Measurements from ENCODE around the gene STPG1. TPM values are rescaled to one million over a fixed set of nuclear protein-coding genes. Genes with fewer than 3 reads are reported as not detected.

STPG1 gene
- total and polyA plus RNA-seq, 2 donors from 2014 or later = 10.6 to 12.2 TPM

GRCh38 chr1:24336075-24336474 lies 77.5 kb downstream of the STPG1 start:
- no peak for TF ChIP-seq CTCF (IDR thresholded peaks at IDR 0.05; ENCODE audit: borderline replicate concordance, extremely low read depth, insufficient read depth)
- intact Hi-C loops (cut with DNase I) = no loop called here
- H3K27ac ChIP-seq (ENCODE audit: low read depth in 2 of 2, low read length in 2 of 2) = no peak overlapping the region
- no peaks in the 10 kb centered on the region for H3K4me1 ChIP-seq (ENCODE audit: control insufficient read depth in 2 of 3, insufficient read depth in 2 of 3, low read depth in 1 of 3, low read length in 3 of 3)
- H3K9me3 ChIP-seq (ENCODE audit: control insufficient read depth in 2 of 3, insufficient read depth in 1 of 3, low read length in 3 of 3) = no peaks in the 10 kb centered on the region
- H3K36me3 ChIP-seq (ENCODE audit: control insufficient read depth in 2 of 3, insufficient read depth in 3 of 3, low read length in 3 of 3) = no peaks in the 10 kb centered on the region
- H3K9ac ChIP-seq (ENCODE audit: low read length in 3 of 3) = no peak overlapping the region
- FAIRE-seq (no peak), DNase-seq (peak in 2 of 5 donors; percentile 18 to 45)
- no peaks in the 10 kb centered on the region for H3K27me3 ChIP-seq (ENCODE audit: control insufficient read depth, insufficient read depth, low read length)
- no peak overlapping the region for H3K4me3 ChIP-seq (ENCODE audit: low read length in 3 of 3)

GRCh38 chr1:24331961-24332673 lies 81.5 kb downstream of the STPG1 start:
- H3K4me1 ChIP-seq (ENCODE audit: control insufficient read depth in 2 of 3, insufficient read depth in 2 of 3, low read depth in 1 of 3, low read length in 3 of 3) = no peaks in the 10 kb centered on the region
- no peak for TF ChIP-seq CTCF (IDR thresholded peaks at IDR 0.05; ENCODE audit: borderline replicate concordance, extremely low read depth, insufficient read depth)
- H3K36me3 ChIP-seq (ENCODE audit: control insufficient read depth in 2 of 3, insufficient read depth in 3 of 3, low read length in 3 of 3) = no peaks in the 10 kb centered on the region
- no peak overlapping the region for H3K9ac ChIP-seq (ENCODE audit: low read length in 3 of 3)
- intact Hi-C loops (cut with DNase I) = no loop called here
- no peak overlapping the region for H3K4me3 ChIP-seq (ENCODE audit: low read length in 3 of 3)
- no peaks in the 10 kb centered on the region for H3K27me3 ChIP-seq (ENCODE audit: control insufficient read depth, insufficient read depth, low read length)
- DNase-seq (no peak), FAIRE-seq (no peak)
- H3K27ac ChIP-seq (ENCODE audit: low read depth in 2 of 2, low read length in 2 of 2) = no peak overlapping the region
- H3K9me3 ChIP-seq (ENCODE audit: control insufficient read depth in 2 of 3, insufficient read depth in 1 of 3, low read length in 3 of 3) = no peaks in the 10 kb centered on the region

GRCh38 chr1:24329797-24330543 lies 83.6 kb downstream of the STPG1 start:
- no peak overlapping the region for H3K9ac ChIP-seq (ENCODE audit: low read length in 3 of 3)
- intact Hi-C loops (cut with DNase I) = no loop called here
- no peaks in the 10 kb centered on the region for H3K36me3 ChIP-seq (ENCODE audit: control insufficient read depth in 2 of 3, insufficient read depth in 3 of 3, low read length in 3 of 3)
- H3K4me1 ChIP-seq (ENCODE audit: control insufficient read depth in 2 of 3, insufficient read depth in 2 of 3, low read depth in 1 of 3, low read length in 3 of 3) = no peaks in the 10 kb centered on the region
- no peak overlapping the region for H3K4me3 ChIP-seq (ENCODE audit: low read length in 3 of 3)
- H3K27ac ChIP-seq (ENCODE audit: low read depth in 2 of 2, low read length in 2 of 2) = no peak overlapping the region
- FAIRE-seq = no peak
- no peaks in the 10 kb centered on the region for H3K9me3 ChIP-seq (ENCODE audit: control insufficient read depth in 2 of 3, insufficient read depth in 1 of 3, low read length in 3 of 3)
- no peak for TF ChIP-seq CTCF (IDR thresholded peaks at IDR 0.05; ENCODE audit: borderline replicate concordance, extremely low read depth, insufficient read depth)
- DNase-seq = no peak
- no peaks in the 10 kb centered on the region for H3K27me3 ChIP-seq (ENCODE audit: control insufficient read depth, insufficient read depth, low read length)
